KOPT-K1 (cell line): ENCODE measurements around the gene FOXN4.

Experiments used
- H3K27ac ChIP-seq: fragments of 200-600 bp; sonication (generic); 2 replicates; pipeline ENCODE4 v1.5.1; 2016; ENCODE audit warnings: antibody characterized with exemption, mild to moderate bottlenecking, low read depth, low read length; ENCODE audit not compliant: poor library complexity, severe bottlenecking
- H3K36me3 ChIP-seq: fragments of 200-600 bp; sonication (generic); 2 replicates; pipeline ENCODE4 v1.5.1; 2017; ENCODE audit warnings: antibody characterized with exemption, mild to moderate bottlenecking, low read length, moderate library complexity; ENCODE audit not compliant: insufficient read depth
- H3K9me3 ChIP-seq: fragments of 200-600 bp; sonication (generic); 2 replicates; pipeline ENCODE4 v1.5.1; 2017; ENCODE audit warnings: antibody characterized with exemption, low read length, mild to moderate bottlenecking; ENCODE audit not compliant: insufficient read depth, poor library complexity, severe bottlenecking

FOXN4 gene

GRCh38 chr12:109308534-109309380 is at the start of gene FOXN4:
FOXN4 (minus strand) TSS chr12:109309284; CDS start chr12:109308321, 963 bp downstream.
- H3K9me3 ChIP-seq: no peaks in the 10 kb centered on the region
- H3K36me3 ChIP-seq: no peaks in the 10 kb centered on the region
- H3K27ac ChIP-seq: no peak within 1 kb of the TSS

GRCh38 chr12:109358154-109358869 is 49.2 kb upstream of the FOXN4 start:
- H3K36me3 ChIP-seq: no peaks in the 10 kb centered on the region
- no peaks in the 10 kb centered on the region for H3K9me3 ChIP-seq
- H3K27ac ChIP-seq: no peak overlapping the region

- H3K36me3 ChIP-seq: no peaks in the 10 kb centered on the region
- H3K9me3 ChIP-seq: no peaks in the 10 kb centered on the region
- no peak overlapping the region for H3K27ac ChIP-seq
Measured at GRCh38 chr12:109357032-109357431, 47.9 kb upstream of the FOXN4 start.

- Histone ChIP-seq H3K9me3 (no peaks in the 10 kb centered on the region), H3K27ac (no peak overlapping the region), H3K36me3 (no peaks in the 10 kb centered on the region)
Measured at GRCh38 chr12:109356577-109356976, 47.5 kb upstream of the FOXN4 start.

GRCh38 chr12:109352184-109352583 is 43.1 kb upstream of the FOXN4 start:
- no peaks in the 10 kb centered on the region for H3K36me3 ChIP-seq
- H3K27ac ChIP-seq: no peak overlapping the region
- H3K9me3 ChIP-seq: no peaks in the 10 kb centered on the region

- H3K27ac ChIP-seq: no peak within 1 kb of the TSS
- no peaks in the 10 kb centered on the region for H3K36me3 ChIP-seq
- H3K9me3 ChIP-seq: no peaks in the 10 kb centered on the region
Measured at GRCh38 chr12:109347589-109347988, 38.5 kb upstream of the FOXN4 start, which contains the start of gene MYO1H. MYO1H (plus strand) TSS chr12:109347900; CDS start chr12:109347961, 61 bp downstream.

GRCh38 chr12:109346920-109347319 is 37.8 kb upstream of the FOXN4 start:
- H3K36me3 ChIP-seq: no peaks in the 10 kb centered on the region
- no peaks in the 10 kb centered on the region for H3K9me3 ChIP-seq
- H3K27ac ChIP-seq: no peak overlapping the region

- no peaks in the 10 kb centered on the region for H3K9me3 ChIP-seq
- H3K36me3 ChIP-seq: no peaks in the 10 kb centered on the region
- no peak overlapping the region for H3K27ac ChIP-seq
Measured at GRCh38 chr12:109345428-109345827, 36.3 kb upstream of the FOXN4 start.

GRCh38 chr12:109343677-109344076 is 34.6 kb upstream of the FOXN4 start:
- no peaks in the 10 kb centered on the region for H3K36me3 ChIP-seq
- no peaks in the 10 kb centered on the region for H3K9me3 ChIP-seq
- no peak overlapping the region for H3K27ac ChIP-seq

GRCh38 chr12:109336593-109336992 is 27.5 kb upstream of the FOXN4 start:
- H3K36me3 ChIP-seq: no peaks in the 10 kb centered on the region
- no peak overlapping the region for H3K27ac ChIP-seq
- H3K9me3 ChIP-seq: no peaks in the 10 kb centered on the region

GRCh38 chr12:109334887-109335286 is 25.8 kb upstream of the FOXN4 start:
- H3K27ac ChIP-seq: no peak overlapping the region
- H3K36me3 ChIP-seq: no peaks in the 10 kb centered on the region

GRCh38 chr12:109331301-109331952 is 22.3 kb upstream of the FOXN4 start:
- Histone ChIP-seq H3K27ac (no peak overlapping the region), H3K36me3 (no peaks in the 10 kb centered on the region), H3K9me3 (no peaks in the 10 kb centered on the region)

More at GRCh38 chr12:109334887-109335286, 25.8 kb upstream of the FOXN4 start:
- H3K9me3 ChIP-seq: no peaks in the 10 kb centered on the region

GRCh38 chr12:109330282-109331230 is 21.5 kb upstream of the FOXN4 start:
- H3K36me3 ChIP-seq: no peaks in the 10 kb centered on the region
- no peaks in the 10 kb centered on the region for H3K9me3 ChIP-seq
- no peak overlapping the region for H3K27ac ChIP-seq

GRCh38 chr12:109329686-109330085 is 20.6 kb upstream of the FOXN4 start:
- Histone ChIP-seq H3K9me3 (no peaks in the 10 kb centered on the region), H3K36me3 (no peaks in the 10 kb centered on the region), H3K27ac (no peak overlapping the region)
